Measurements from ENCODE around the gene ZBTB16. TPM values are rescaled to one million over a fixed set of nuclear protein-coding genes. Genes with fewer than 3 reads are reported as not detected.
A peak's percentile ranks its signal among the peaks of the same experiment; 100 is the strongest.

ZBTB16 gene
- total RNA-seq, 2 donors from 2014 or later, result 2.0 to 13.7 TPM

DNA sequence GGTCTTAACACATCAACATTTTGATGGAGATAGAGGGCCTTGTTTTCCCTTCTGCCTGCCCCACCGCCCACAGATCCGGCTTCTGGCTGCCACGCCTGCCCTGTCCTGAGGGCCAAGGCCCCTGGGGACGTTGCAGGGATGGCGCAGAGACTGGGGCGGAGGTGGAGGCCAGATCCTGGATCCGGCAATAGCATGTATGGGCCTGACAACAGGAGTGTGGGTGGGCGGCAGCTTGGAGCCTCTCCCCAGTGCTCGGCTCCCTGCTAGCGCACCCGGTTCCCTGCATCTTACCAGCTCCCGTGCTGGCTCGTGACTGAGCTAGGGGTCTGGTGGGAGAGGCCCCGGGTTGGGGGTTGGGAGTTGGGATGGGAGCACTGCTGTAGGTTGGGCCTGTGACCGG lies 95.6 kb downstream of the ZBTB16 start:
- Histone ChIP-seq H3K4me1 (peaks cover 11% of the 10 kb centered on the region), H3K9me3 (no peaks in the 10 kb centered on the region), H3K27ac (no peak overlapping the region), H3K36me3 (no peaks in the 10 kb centered on the region), H3K4me3 (no peak overlapping the region), H3K27me3 (no peaks in the 10 kb centered on the region), H3K9ac (ENCODE audit: low read depth in 2 of 2, low read length in 2 of 2) (no peak overlapping the region)
- TF ChIP-seq, protein P1, sequence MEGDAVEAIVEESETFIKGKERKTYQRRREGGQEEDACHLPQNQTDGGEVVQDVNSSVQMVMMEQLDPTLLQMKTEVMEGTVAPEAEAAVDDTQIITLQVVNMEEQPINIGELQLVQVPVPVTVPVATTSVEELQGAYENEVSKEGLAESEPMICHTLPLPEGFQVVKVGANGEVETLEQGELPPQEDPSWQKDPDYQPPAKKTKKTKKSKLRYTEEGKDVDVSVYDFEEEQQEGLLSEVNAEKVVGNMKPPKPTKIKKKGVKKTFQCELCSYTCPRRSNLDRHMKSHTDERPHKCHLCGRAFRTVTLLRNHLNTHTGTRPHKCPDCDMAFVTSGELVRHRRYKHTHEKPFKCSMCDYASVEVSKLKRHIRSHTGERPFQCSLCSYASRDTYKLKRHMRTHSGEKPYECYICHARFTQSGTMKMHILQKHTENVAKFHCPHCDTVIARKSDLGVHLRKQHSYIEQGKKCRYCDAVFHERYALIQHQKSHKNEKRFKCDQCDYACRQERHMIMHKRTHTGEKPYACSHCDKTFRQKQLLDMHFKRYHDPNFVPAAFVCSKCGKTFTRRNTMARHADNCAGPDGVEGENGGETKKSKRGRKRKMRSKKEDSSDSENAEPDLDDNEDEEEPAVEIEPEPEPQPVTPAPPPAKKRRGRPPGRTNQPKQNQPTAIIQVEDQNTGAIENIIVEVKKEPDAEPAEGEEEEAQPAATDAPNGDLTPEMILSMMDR (IDR thresholded peaks at IDR 0.05), result no peak
- intact Hi-C loops (cut with DNase I), result no loop called here
- DNase-seq, result no peak

DNA sequence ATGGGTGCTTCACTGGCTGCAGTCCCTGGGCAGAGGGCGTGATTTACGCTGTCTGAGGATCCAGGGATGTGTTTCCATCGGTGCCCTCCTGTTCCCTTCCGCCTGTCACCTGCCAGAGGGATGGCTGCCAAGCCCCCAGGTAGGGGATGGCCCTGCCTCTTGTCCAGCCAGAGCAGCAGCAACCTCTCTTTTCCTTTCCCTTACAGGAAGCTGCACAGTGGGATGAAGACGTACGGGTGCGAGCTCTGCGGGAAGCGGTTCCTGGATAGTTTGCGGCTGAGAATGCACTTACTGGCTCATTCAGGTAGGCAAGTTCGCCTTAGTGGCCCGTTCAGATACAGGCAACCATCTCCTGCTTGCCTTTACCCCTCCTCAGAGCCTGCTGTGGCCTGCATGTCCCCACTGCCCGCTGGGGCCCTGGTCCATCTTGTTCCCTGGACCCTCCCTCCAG lies 96.6 kb downstream of the ZBTB16 start:
- TF ChIP-seq, protein P1 (IDR thresholded peaks at IDR 0.05), result no peak
- Histone ChIP-seq H3K4me1 (peaks cover 14% of the 10 kb centered on the region), H3K9ac (ENCODE audit: low read depth in 2 of 2, low read length in 2 of 2) (no peak overlapping the region), H3K4me3 (no peak overlapping the region), H3K36me3 (no peaks in the 10 kb centered on the region), H3K27me3 (no peaks in the 10 kb centered on the region), H3K27ac (no peak overlapping the region), H3K9me3 (no peaks in the 10 kb centered on the region)
- intact Hi-C loops (cut with DNase I), result no loop called here
- DNase-seq, result no peak

DNA sequence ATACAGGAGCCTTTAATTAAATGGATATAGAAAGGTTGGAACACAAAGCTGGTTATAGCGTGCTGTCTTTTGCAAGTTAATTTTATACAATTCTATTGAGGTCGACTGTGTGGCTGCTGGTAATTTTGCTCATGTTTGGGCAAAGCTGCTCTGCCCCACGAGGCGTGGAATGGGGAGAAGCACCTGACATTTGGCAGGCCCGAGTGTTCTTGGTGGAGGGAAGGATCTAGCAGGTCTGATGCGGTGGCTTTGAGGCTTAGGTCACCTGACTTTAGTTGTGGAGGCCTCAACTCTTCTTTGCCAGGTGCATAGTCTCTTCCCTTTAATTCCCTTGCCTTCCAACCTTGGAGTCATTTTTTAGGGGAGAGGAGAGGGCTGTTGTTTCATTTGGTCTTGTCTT lies 97.3 kb downstream of the ZBTB16 start:
- Histone ChIP-seq H3K9me3 (no peaks in the 10 kb centered on the region), H3K9ac (ENCODE audit: low read depth in 2 of 2, low read length in 2 of 2) (no peak overlapping the region), H3K27me3 (no peaks in the 10 kb centered on the region), H3K27ac (no peak overlapping the region), H3K4me1 (peaks cover 14% of the 10 kb centered on the region), H3K36me3 (no peaks in the 10 kb centered on the region), H3K4me3 (no peak overlapping the region)
- no peak for DNase-seq
- intact Hi-C loops (cut with DNase I), result no loop called here
- TF ChIP-seq, protein P1 (IDR thresholded peaks at IDR 0.05), result no peak

DNA sequence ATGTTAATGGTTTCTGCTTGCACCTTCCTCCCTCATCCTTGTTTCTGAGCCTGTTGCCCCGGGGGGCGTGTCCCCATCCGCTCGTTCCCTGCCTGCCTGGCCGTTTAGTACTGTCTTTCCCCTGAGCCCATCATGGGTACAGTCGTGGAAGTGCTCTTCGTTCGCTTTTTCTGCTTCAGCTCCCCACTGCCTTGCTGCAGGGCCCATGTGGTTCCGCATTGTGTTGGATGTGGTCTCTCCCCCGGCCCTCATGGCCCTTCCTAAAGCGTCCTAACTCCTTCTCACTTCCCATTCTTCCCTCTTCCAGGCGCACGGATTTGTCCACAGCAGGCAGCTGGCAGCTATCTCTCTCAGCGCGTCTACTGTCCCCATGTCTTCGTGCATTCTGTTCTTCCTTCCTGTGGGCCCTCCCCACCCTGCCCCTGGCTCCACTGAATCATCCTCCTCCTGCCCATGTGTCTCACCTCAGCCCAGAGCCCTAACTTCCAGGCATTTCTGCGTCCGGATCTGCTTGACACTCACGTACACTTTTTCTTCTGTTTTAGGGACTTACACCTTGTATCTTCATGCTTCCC lies 98.1 kb downstream of the ZBTB16 start:
- intact Hi-C loops (cut with DNase I), result no loop called here
- no peak overlapping the region for H3K27ac ChIP-seq
- H3K4me1 ChIP-seq, result peaks cover 18% of the 10 kb centered on the region
- H3K36me3 ChIP-seq, result no peaks in the 10 kb centered on the region
- no peaks in the 10 kb centered on the region for H3K27me3 ChIP-seq
- DNase-seq, result no peak
- TF ChIP-seq, protein P1 (IDR thresholded peaks at IDR 0.05), result no peak
- no peak overlapping the region for H3K4me3 ChIP-seq
- H3K9ac ChIP-seq (ENCODE audit: low read depth in 2 of 2, low read length in 2 of 2), result peak overlapping the region in 1 of 2 donors; percentile 7
- H3K9me3 ChIP-seq, result no peaks in the 10 kb centered on the region

DNA sequence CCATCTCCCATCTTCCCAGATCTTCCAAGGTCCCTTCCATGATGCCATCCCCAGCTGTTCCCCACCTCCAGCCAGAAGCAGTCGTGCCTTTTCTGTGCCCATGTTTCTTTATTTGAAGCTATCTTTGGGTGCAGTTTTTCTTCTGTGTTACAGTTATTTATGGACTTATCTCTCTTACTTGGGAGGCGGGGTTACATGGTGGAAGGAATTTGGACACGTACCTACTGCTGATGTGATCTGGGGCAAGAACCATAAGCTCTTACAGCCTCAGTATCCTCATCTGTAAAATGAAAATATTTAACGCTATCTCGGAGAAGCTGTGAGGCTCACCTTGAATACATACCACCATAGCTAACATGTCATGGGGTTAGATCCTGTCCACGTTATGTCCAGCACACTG lies 98.9 kb downstream of the ZBTB16 start:
- TF ChIP-seq, protein P1 (IDR thresholded peaks at IDR 0.05), result no peak
- H3K36me3 ChIP-seq, result no peaks in the 10 kb centered on the region
- peak overlapping the region; percentile 48 for H3K27ac ChIP-seq
- peaks cover 21% of the 10 kb centered on the region for H3K4me1 ChIP-seq
- DNase-seq, result no peak
- H3K4me3 ChIP-seq, result no peak overlapping the region
- H3K9ac ChIP-seq (ENCODE audit: low read depth in 2 of 2, low read length in 2 of 2), result peak overlapping the region in 1 of 2 donors; percentile 26
- H3K9me3 ChIP-seq, result no peaks in the 10 kb centered on the region
- intact Hi-C loops (cut with DNase I), result no loop called here
- no peaks in the 10 kb centered on the region for H3K27me3 ChIP-seq
